WERI-Rb-1 (cell line): Measurements from ENCODE around the gene CLDN18.

Experiments used
- DNase-seq: peaks from one replicate; pipeline ENCODE4 v3.0.0-alpha.2; 2020
- H3K27ac ChIP-seq: fragments of 250-450 bp; sonication (Bioruptor Pico); 2 replicates; pipeline ENCODE4 v1.5.1; 2020; ENCODE audit warnings: mild to moderate bottlenecking, moderate library complexity
- H3K27me3 ChIP-seq: fragments of 250-450 bp; sonication (Bioruptor Pico); 2 replicates; pipeline ENCODE4 v1.5.1; 2021; ENCODE audit warnings: mild to moderate bottlenecking, low read depth, moderate library complexity; ENCODE audit not compliant: insufficient read depth, severe bottlenecking
- H3K36me3 ChIP-seq: fragments of 250-450 bp; sonication (Bioruptor Pico); 2 replicates; pipeline ENCODE4 v1.5.1; 2020; ENCODE audit warnings: mild to moderate bottlenecking, moderate library complexity
- H3K4me3 ChIP-seq: 2 replicates; pipeline ENCODE4 v1.5.1; 2011; ENCODE audit warnings: low read depth, mild to moderate bottlenecking, control low read depth, low read length
- H3K9me3 ChIP-seq: fragments of 250-450 bp; sonication (Bioruptor Pico); 2 replicates; pipeline ENCODE4 v1.5.1; 2021; ENCODE audit warnings: mild to moderate bottlenecking, moderate library complexity; ENCODE audit not compliant: severe bottlenecking
- TF ChIP-seq, protein P1 (sequence below): IDR thresholded peaks from 2 replicates; pipeline ENCODE4 v1.5.1; 2011; ENCODE audit warnings: low read depth, mild to moderate bottlenecking, control low read depth, inconsistent platforms, low read length

Gene CLDN18

DNA sequence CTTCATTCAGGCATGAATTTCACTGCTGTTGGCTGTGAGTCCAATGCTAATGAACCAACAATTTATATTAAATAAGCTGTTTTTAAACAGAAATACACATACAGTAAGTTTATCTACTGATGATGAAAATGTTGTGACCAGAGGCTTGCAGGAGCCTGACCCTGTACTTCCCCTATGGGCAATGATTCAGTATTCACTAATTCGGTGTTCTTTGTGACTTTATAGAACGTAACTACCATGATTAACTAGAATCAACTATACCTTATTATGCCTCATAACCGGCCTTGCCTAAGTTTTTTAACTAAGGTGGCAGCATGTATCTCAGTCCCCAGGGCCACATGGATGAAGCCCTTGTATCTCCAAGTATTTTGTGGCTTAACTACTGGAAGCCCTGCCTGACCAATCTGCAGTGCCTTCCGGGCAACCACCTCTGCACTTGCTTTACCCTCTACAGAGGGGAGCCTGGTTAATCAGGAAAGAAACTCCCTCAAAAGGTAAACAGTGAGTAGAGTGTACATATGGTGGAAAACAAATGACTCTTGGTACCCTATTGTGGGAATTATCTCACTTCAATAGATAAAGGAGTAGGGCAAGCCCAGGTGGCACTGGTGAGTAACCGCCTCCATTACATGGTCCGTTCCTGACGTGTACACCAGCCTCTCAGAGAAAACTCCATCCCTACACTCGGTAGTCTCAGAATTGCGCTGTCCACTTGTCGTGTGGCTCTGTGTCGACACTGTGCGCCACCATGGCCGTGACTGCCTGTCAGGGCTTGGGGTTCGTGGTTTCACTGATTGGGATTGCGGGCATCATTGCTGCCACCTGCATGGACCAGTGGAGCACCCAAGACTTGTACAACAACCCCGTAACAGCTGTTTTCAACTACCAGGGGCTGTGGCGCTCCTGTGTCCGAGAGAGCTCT, 11.6 kb upstream of the CLDN18 start:
- TF ChIP-seq, protein P1, sequence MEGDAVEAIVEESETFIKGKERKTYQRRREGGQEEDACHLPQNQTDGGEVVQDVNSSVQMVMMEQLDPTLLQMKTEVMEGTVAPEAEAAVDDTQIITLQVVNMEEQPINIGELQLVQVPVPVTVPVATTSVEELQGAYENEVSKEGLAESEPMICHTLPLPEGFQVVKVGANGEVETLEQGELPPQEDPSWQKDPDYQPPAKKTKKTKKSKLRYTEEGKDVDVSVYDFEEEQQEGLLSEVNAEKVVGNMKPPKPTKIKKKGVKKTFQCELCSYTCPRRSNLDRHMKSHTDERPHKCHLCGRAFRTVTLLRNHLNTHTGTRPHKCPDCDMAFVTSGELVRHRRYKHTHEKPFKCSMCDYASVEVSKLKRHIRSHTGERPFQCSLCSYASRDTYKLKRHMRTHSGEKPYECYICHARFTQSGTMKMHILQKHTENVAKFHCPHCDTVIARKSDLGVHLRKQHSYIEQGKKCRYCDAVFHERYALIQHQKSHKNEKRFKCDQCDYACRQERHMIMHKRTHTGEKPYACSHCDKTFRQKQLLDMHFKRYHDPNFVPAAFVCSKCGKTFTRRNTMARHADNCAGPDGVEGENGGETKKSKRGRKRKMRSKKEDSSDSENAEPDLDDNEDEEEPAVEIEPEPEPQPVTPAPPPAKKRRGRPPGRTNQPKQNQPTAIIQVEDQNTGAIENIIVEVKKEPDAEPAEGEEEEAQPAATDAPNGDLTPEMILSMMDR, result no peak

GRCh38 chr3:138003069-138003468, 6.9 kb upstream of the CLDN18 start:
- TF ChIP-seq, protein P1, result no peak
- Histone ChIP-seq H3K4me3 (no peak overlapping the region), H3K36me3 (no peaks in the 10 kb centered on the region), H3K9me3 (no peaks in the 10 kb centered on the region), H3K27ac (no peak overlapping the region), H3K27me3 (no peaks in the 10 kb centered on the region)
- no peak for DNase-seq

More for the DNA sequence above, 11.6 kb upstream of the CLDN18 start:
- Histone ChIP-seq H3K9me3 (peaks cover 6% of the 10 kb centered on the region), H3K36me3 (no peaks in the 10 kb centered on the region), H3K4me3 (no peak overlapping the region), H3K27ac (no peak overlapping the region), H3K27me3 (no peaks in the 10 kb centered on the region)
- DNase-seq, result no peak

- TF ChIP-seq, protein P1, result no peak
- Histone ChIP-seq H3K27me3 (no peaks in the 10 kb centered on the region), H3K9me3 (no peaks in the 10 kb centered on the region), H3K27ac (no peak overlapping the region), H3K4me3 (no peak overlapping the region), H3K36me3 (no peaks in the 10 kb centered on the region)
- DNase-seq, result no peak
Measured at GRCh38 chr3:138005627-138006026, 4.3 kb upstream of the CLDN18 start.

DNA sequence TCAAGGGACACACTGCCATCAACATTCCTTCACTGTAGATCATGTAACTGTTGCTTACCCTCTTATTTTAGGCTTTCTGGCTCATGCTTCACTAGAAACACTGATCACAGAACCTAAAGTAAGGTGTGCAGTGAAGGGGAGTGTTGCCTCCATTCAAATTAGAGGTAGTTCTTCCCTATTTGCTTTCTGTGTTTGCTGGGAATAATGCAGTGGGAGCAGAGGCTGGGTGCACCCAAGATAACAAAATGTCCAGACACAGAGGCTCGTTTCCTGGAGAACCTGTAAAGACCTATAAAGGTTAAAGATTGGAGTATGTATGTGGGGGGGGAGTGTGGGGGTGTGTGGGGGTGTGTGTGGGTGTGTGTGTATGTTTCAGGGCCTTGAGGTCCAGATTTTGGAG, 2.1 kb upstream of the CLDN18 start:
- no peak overlapping the region for H3K27ac ChIP-seq
- H3K27me3 ChIP-seq, result no peaks in the 10 kb centered on the region
- no peaks in the 10 kb centered on the region for H3K9me3 ChIP-seq
- TF ChIP-seq, protein P1, result no peak
- no peaks in the 10 kb centered on the region for H3K36me3 ChIP-seq
- DNase-seq, result no peak
- H3K4me3 ChIP-seq, result no peak overlapping the region

DNA sequence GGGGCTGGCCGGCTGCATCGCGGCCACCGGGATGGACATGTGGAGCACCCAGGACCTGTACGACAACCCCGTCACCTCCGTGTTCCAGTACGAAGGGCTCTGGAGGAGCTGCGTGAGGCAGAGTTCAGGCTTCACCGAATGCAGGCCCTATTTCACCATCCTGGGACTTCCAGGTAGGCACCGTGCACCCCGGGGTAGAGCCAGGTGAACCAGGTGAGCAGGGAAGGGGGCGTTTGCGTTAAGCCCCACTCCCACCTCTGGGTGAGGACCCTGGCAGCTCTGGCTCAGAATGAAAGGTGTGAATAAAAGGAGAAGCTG, 267 bp downstream of the CLDN18 start:
- H3K36me3 ChIP-seq, result no peaks in the 10 kb centered on the region
- no peaks in the 10 kb centered on the region for H3K9me3 ChIP-seq
- H3K27me3 ChIP-seq, result no peaks in the 10 kb centered on the region
- H3K4me3 ChIP-seq, result no peak overlapping the region
- no peak overlapping the region for H3K27ac ChIP-seq
- no peak for DNase-seq
- TF ChIP-seq, protein P1, result no peak

- H3K9me3 ChIP-seq, result no peaks in the 10 kb centered on the region
- H3K36me3 ChIP-seq, result no peaks in the 10 kb centered on the region
- DNase-seq, result peak; percentile 41
- no peaks in the 10 kb centered on the region for H3K27me3 ChIP-seq
- H3K4me3 ChIP-seq, result no peak overlapping the region
- no peak overlapping the region for H3K27ac ChIP-seq
- TF ChIP-seq, protein P1, result no peak
Measured at GRCh38 chr3:138011722-138012121, 1.8 kb downstream of the CLDN18 start.
